Trophoblast cell (in vitro differentiated cells and primary cell): ENCODE results near the gene RPS27L.

ENCODE experiments used
- DNase-seq, 2 donors: peaks; one replicate each; pipeline ENCODE4 v3.0.0-alpha.2; 2016
- H2AFZ ChIP-seq: 2 replicates; pipeline ENCODE4 v1.6.1; 2013; ENCODE audit warnings: low read length, moderate library complexity, mild to moderate bottlenecking; ENCODE audit not compliant: insufficient read depth, poor library complexity
- H2AK5ac ChIP-seq: 2 replicates; pipeline ENCODE4 v1.6.1; 2013; ENCODE audit warnings: mild to moderate bottlenecking, low read length
- H2BK120ac ChIP-seq: 2 replicates; pipeline ENCODE4 v1.6.1; 2013; ENCODE audit warnings: low read length, mild to moderate bottlenecking, moderate library complexity; ENCODE audit not compliant: insufficient read depth, poor library complexity
- H2BK12ac ChIP-seq: 2 replicates; pipeline ENCODE4 v1.6.1; 2013; ENCODE audit warnings: mild to moderate bottlenecking, low read length, moderate library complexity
- H2BK5ac ChIP-seq: 2 replicates; pipeline ENCODE4 v1.6.1; 2013; ENCODE audit warnings: low read length, low read depth, moderate library complexity, mild to moderate bottlenecking; ENCODE audit not compliant: poor library complexity
- H3K14ac ChIP-seq: 2 replicates; pipeline ENCODE4 v1.6.1; 2013; ENCODE audit warnings: mild to moderate bottlenecking, low read length
- H3K18ac ChIP-seq: 2 replicates; pipeline ENCODE4 v1.6.1; 2013; ENCODE audit warnings: mild to moderate bottlenecking, low read length
- H3K23ac ChIP-seq: 2 replicates; pipeline ENCODE4 v1.6.1; 2013; ENCODE audit warnings: low read length
- H3K27ac ChIP-seq: 2 replicates; pipeline ENCODE4 v1.5.1; 2013; ENCODE audit warnings: low read depth, mild to moderate bottlenecking, inconsistent platforms, low read length, moderate library complexity
- H3K27me3 ChIP-seq: 2 replicates; pipeline ENCODE4 v1.6.1; 2013; ENCODE audit warnings: inconsistent platforms, mild to moderate bottlenecking, low read length, moderate library complexity; ENCODE audit not compliant: insufficient read depth
- H3K36me3 ChIP-seq, 2 experiments: 1 replicate in 1 of 2; 2 replicates in 1 of 2; pipeline ENCODE4 v1.6.1; 2013; ENCODE audit warnings: low read length in 2 of 2, mild to moderate bottlenecking in 2 of 2, moderate library complexity in 1 of 2; ENCODE audit not compliant: insufficient read depth in 2 of 2, control insufficient read depth in 1 of 2
- H3K4ac ChIP-seq: 2 replicates; pipeline ENCODE4 v1.6.1; 2013; ENCODE audit warnings: low read depth, mild to moderate bottlenecking, low read length, moderate library complexity
- H3K4me1 ChIP-seq, 2 experiments: 1 replicate in 1 of 2; 2 replicates in 1 of 2; pipeline ENCODE4 v1.6.1; 2013; ENCODE audit warnings: low read length in 2 of 2, mild to moderate bottlenecking in 2 of 2, moderate library complexity in 1 of 2; ENCODE audit not compliant: insufficient read depth in 2 of 2, control insufficient read depth in 1 of 2
- H3K4me2 ChIP-seq: 2 replicates; pipeline ENCODE4 v1.6.1; 2013; ENCODE audit warnings: inconsistent platforms, mild to moderate bottlenecking, low read length, moderate library complexity
- H3K4me3 ChIP-seq: 2 replicates; pipeline ENCODE4 v1.5.1; 2013; ENCODE audit warnings: mild to moderate bottlenecking, low read depth, low read length, inconsistent platforms
- H3K79me1 ChIP-seq: one replicate; pipeline ENCODE4 v1.6.1; 2013; ENCODE audit warnings: low read length
- H3K79me2 ChIP-seq: 2 replicates; pipeline ENCODE4 v1.6.1; 2013; ENCODE audit warnings: low read length, mild to moderate bottlenecking; ENCODE audit not compliant: control insufficient read depth, insufficient read depth, poor library complexity
- H3K9ac ChIP-seq: 2 replicates; pipeline ENCODE4 v1.6.1; 2013; ENCODE audit warnings: mild to moderate bottlenecking, low read length
- H3K9me3 ChIP-seq: 2 replicates; pipeline ENCODE4 v1.6.1; 2013; ENCODE audit warnings: low read depth, mild to moderate bottlenecking, control low read depth, inconsistent platforms, low read length; ENCODE audit not compliant: insufficient read depth
- H4K12ac ChIP-seq: 2 replicates; pipeline ENCODE4 v1.6.1; 2013; ENCODE audit warnings: low read depth, mild to moderate bottlenecking, low read length, moderate library complexity
- H4K8ac ChIP-seq: 2 replicates; pipeline ENCODE4 v1.6.1; 2013; ENCODE audit warnings: low read depth, mild to moderate bottlenecking, low read length, moderate library complexity
- H4K91ac ChIP-seq: one replicate; pipeline ENCODE4 v1.6.1; 2013; ENCODE audit warnings: low read depth, mild to moderate bottlenecking, low read length, moderate library complexity
- WGBS: extraction: QIAGEN DNeasy Blood & Tissue Kit; methylation state at CpG from one replicate; pipeline ENCODE4 v1.1.7; 2013; ENCODE audit warnings: missing lambda C conversion rate; ENCODE audit not compliant: insufficient read length, insufficient coverage; ENCODE audit errors: extremely low coverage; 5-methylcytosine and 5-hydroxymethylcytosine counted together

RPS27L gene

DNA sequence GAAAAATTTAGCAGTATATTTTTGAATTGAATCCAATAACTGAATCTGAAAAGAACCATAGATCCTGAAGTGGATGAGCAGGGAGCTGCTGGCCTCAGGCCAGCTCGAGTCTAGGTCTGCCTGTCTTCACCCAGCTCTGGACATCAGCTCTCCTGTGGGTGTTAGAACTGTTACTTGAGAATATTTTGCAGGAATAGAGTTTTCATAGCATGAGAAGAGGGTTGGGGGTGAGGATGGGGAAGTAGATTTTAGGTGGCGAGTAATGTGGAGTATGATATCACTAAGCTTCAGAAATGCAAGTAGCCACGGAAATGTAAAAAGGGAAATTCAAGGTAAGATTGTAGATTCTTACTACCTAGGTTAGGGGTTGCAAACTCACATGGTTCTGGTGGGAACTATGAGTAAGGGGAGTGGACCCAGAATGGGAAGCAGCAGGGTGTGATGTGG is 38.3 kb upstream of the RPS27L start:
- H3K27me3 ChIP-seq, result no peaks in the 10 kb centered on the region
- no peak overlapping the region for H2AK5ac ChIP-seq
- no peaks in the 10 kb centered on the region for H3K79me1 ChIP-seq
- no peak for DNase-seq
- H3K4me2 ChIP-seq, result no peak overlapping the region
- no peak overlapping the region for H4K8ac ChIP-seq
- H4K91ac ChIP-seq, result no peak overlapping the region
- H2BK120ac ChIP-seq, result no peak overlapping the region
- H3K14ac ChIP-seq, result no peak overlapping the region
- H3K36me3 ChIP-seq, result no peaks in the 10 kb centered on the region
- H3K4ac ChIP-seq, result no peak overlapping the region
- no peak overlapping the region for H3K4me3 ChIP-seq
- no peak overlapping the region for H3K23ac ChIP-seq
- H3K79me2 ChIP-seq, result no peaks in the 10 kb centered on the region
- H3K18ac ChIP-seq, result no peak overlapping the region
- no peak overlapping the region for H3K27ac ChIP-seq
- WGBS, result 100% methylated on average over 1 of the region's 3 CpGs
- no peak overlapping the region for H2BK5ac ChIP-seq
- no peak overlapping the region for H4K12ac ChIP-seq
- H3K9ac ChIP-seq, result no peak overlapping the region
- no peaks in the 10 kb centered on the region for H3K9me3 ChIP-seq
- H3K4me1 ChIP-seq, result peaks cover 0 to 2% of the 10 kb centered on the region in 2 experiments
- H2BK12ac ChIP-seq, result no peak overlapping the region
- H2AFZ ChIP-seq, result no peak overlapping the region

DNA sequence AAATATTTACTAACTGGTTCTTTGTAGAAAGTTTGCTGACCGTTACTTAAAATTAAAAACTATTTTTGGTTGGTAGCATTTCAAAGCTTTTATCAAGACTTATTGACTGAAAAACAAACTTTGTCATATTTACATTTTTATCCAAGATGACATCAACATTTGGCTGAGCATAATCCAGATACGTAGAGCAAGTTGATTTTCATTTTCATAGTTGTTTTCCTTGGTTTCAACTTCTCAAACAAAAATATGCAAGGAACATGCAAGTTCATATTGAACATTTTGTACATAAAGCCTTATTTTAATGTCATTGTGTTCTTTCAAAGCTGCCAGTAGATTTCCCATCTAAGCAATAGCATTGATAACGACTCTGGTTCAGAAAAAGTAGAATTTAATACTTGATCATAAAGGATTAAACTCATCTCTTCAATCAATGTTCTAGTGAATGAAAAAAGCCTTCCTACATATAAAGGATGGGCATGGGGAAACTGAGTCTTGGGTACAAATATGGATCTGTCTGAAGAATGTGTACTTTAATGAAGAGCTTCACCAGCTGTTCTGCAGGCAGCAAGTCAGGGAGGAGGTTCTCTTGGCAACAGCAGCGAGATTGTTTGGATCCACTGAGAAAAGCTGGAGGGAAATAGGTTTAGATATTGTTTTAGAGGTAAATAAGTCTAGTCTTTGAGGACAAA is 37.7 kb upstream of the RPS27L start:
- WGBS, result no CpG with 5 or more reads among the region's 4 CpGs
- no peaks in the 10 kb centered on the region for H3K79me1 ChIP-seq
- no peak for DNase-seq
- no peak overlapping the region for H2BK120ac ChIP-seq
- no peak overlapping the region for H2AFZ ChIP-seq
- H4K91ac ChIP-seq, result no peak overlapping the region
- no peak overlapping the region for H3K14ac ChIP-seq
- no peak overlapping the region for H3K4me3 ChIP-seq
- no peak overlapping the region for H3K18ac ChIP-seq
- H2BK12ac ChIP-seq, result no peak overlapping the region
- H3K4me2 ChIP-seq, result no peak overlapping the region
- H3K9me3 ChIP-seq, result no peaks in the 10 kb centered on the region
- no peaks in the 10 kb centered on the region for H3K79me2 ChIP-seq
- no peak overlapping the region for H3K23ac ChIP-seq
- H3K36me3 ChIP-seq, result no peaks in the 10 kb centered on the region
- no peak overlapping the region for H3K4ac ChIP-seq
- no peak overlapping the region for H4K8ac ChIP-seq
- no peak overlapping the region for H2AK5ac ChIP-seq
- H3K27me3 ChIP-seq, result no peaks in the 10 kb centered on the region
- H3K9ac ChIP-seq, result no peak overlapping the region
- peaks cover 0 to 3% of the 10 kb centered on the region in 2 experiments for H3K4me1 ChIP-seq
- no peak overlapping the region for H3K27ac ChIP-seq
- H4K12ac ChIP-seq, result no peak overlapping the region
- no peak overlapping the region for H2BK5ac ChIP-seq

DNA sequence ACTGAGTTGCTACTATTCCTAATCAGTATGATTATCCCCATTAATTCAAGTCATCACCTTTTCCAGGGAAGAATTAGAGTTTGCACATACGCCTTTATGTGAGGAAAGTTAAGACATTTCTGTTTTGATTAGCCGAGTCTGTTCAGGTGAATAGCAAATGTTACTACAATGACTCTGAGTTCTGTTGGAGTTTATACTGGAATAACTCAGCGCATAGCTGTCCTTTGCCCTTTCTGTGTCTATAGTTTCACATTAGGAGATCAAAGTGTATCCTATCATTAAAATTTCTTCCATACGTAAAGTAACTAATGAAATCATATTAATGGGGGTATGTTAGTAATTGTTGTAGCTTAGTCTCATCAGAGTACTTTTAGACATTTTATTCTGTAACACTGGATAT is 37.0 kb upstream of the RPS27L start:
- Histone ChIP-seq H4K12ac (no peak overlapping the region), H3K9ac (no peak overlapping the region), H3K79me2 (peaks cover 4% of the 10 kb centered on the region), H2BK120ac (no peak overlapping the region), H3K18ac (no peak overlapping the region), H2BK5ac (no peak overlapping the region), H3K36me3 (no peaks in the 10 kb centered on the region), H4K8ac (no peak overlapping the region), H2AFZ (no peak overlapping the region), H3K4me2 (no peak overlapping the region), H3K4ac (no peak overlapping the region), H3K9me3 (no peaks in the 10 kb centered on the region), H3K14ac (no peak overlapping the region), H3K23ac (no peak overlapping the region), H3K4me1 (peaks cover 0 to 4% of the 10 kb centered on the region in 2 experiments), H4K91ac (no peak overlapping the region), H3K4me3 (no peak overlapping the region), H2AK5ac (no peak overlapping the region), H3K27ac (no peak overlapping the region), H2BK12ac (no peak overlapping the region), H3K79me1 (peaks cover 2% of the 10 kb centered on the region), H3K27me3 (no peaks in the 10 kb centered on the region)
- WGBS, result no CpG with 5 or more reads among the region's 4 CpGs
- DNase-seq, result no peak

DNA sequence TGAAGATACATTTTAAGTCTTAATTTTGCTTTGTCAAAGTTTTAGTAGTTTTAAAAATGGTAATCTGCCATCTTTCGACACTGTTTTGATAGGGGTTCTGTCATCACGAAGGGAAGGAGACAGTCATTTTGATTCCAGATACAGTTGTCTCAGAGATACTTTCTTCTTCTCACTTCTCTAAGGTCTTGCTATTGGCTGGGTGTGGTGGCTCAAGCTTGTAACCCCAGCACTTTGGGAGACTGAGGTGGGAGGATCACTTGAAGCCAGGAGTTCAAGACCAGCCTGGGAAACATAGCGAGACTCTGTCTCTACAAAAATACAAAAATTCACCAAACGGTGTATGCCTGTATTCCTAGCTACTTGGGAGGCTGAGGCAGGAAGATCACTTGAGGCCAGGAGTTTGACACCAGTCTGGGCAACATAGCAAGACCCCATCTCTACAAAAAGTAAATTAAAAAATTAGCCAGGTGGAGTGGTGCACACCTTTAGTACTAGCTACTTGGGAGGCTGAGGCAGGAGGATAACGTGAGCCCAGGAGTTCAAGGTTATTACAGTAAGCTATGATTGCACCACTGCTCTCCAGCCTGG is 35.4 kb upstream of the RPS27L start:
- no peaks in the 10 kb centered on the region for H3K27me3 ChIP-seq
- no peak overlapping the region for H2AK5ac ChIP-seq
- no peak overlapping the region for H2BK120ac ChIP-seq
- H4K91ac ChIP-seq, result no peak overlapping the region
- H3K14ac ChIP-seq, result no peak overlapping the region
- H3K18ac ChIP-seq, result no peak overlapping the region
- no peak overlapping the region for H3K27ac ChIP-seq
- no peak overlapping the region for H3K4me3 ChIP-seq
- peaks cover 4% of the 10 kb centered on the region for H3K79me1 ChIP-seq
- no peak overlapping the region for H2BK12ac ChIP-seq
- no peak overlapping the region for H4K12ac ChIP-seq
- no peak overlapping the region for H3K9ac ChIP-seq
- H3K23ac ChIP-seq, result no peak overlapping the region
- no CpG with 5 or more reads among the region's 5 CpGs for WGBS
- no peaks in the 10 kb centered on the region for H3K36me3 ChIP-seq
- DNase-seq, result no peak
- no peak overlapping the region for H3K4ac ChIP-seq
- peaks cover 0 to 8% of the 10 kb centered on the region in 2 experiments for H3K4me1 ChIP-seq
- no peak overlapping the region for H2AFZ ChIP-seq
- H2BK5ac ChIP-seq, result no peak overlapping the region
- H3K9me3 ChIP-seq, result no peaks in the 10 kb centered on the region
- peaks cover 4% of the 10 kb centered on the region for H3K79me2 ChIP-seq
- no peak overlapping the region for H4K8ac ChIP-seq
- no peak overlapping the region for H3K4me2 ChIP-seq
